OCI-LY3 (cell line): ENCODE results near the gene B4GALNT3.

Experiments used
- H2AFZ ChIP-seq: fragments of 200-600, 300-600 bp; shearing (Covaris generic); 2 replicates; pipeline ENCODE4 v1.6.0; 2014; ENCODE audit warnings: antibody characterized with exemption, low read depth, low read length
- H3K27ac ChIP-seq: fragments of 200-600, 300-600 bp; sonication (generic); 2 replicates; pipeline ENCODE4 v1.5.1; 2014; ENCODE audit warnings: mild to moderate bottlenecking, low read length, moderate library complexity, mixed read lengths
- H3K27me3 ChIP-seq: fragments of 200-600, 300-600 bp; sonication (generic); 2 replicates; pipeline ENCODE4 v1.6.1; 2014; ENCODE audit warnings: low read depth, low read length, mixed read lengths
- H3K36me3 ChIP-seq: fragments of 200-600, 300-600 bp; sonication (generic); replicated peaks from 2 replicates; pipeline ENCODE3; 2014; ENCODE audit warnings: low read depth, low read length, mixed read lengths
- H3K4me1 ChIP-seq: fragments of 300-600, 200-600 bp; sonication (generic); 2 replicates; pipeline ENCODE4 v1.6.1; 2014; ENCODE audit warnings: low read length, mixed read lengths
- H3K4me2 ChIP-seq: fragments of 200-600, 300-600 bp; sonication (generic); 2 replicates; pipeline ENCODE4 v1.6.1; 2014; ENCODE audit warnings: low read length, mixed read lengths
- H3K4me3 ChIP-seq: fragments of 300-600, 200-600 bp; sonication (generic); 2 replicates; pipeline ENCODE4 v1.5.1; 2014; ENCODE audit warnings: antibody characterized with exemption, mild to moderate bottlenecking, low read length, moderate library complexity
- H3K79me2 ChIP-seq: fragments of 300-600, 200-600 bp; shearing (Covaris generic); 2 replicates; pipeline ENCODE4 v1.6.1; 2014; ENCODE audit warnings: mild to moderate bottlenecking, low read length, mixed read lengths
- H3K9ac ChIP-seq: fragments of 300-600, 200-600 bp; shearing (Covaris generic); 2 replicates; pipeline ENCODE4 v1.6.0; 2014; ENCODE audit warnings: mild to moderate bottlenecking, low read length, moderate library complexity
- H3K9me3 ChIP-seq: fragments of 200-600, 300-600 bp; shearing (Covaris generic); 2 replicates; pipeline ENCODE4 v1.6.1; 2014; ENCODE audit warnings: low read length, mixed read lengths; ENCODE audit not compliant: insufficient read depth
- H4K20me1 ChIP-seq: fragments of 200-600, 300-600 bp; sonication (generic); 2 replicates; pipeline ENCODE4 v1.6.1; 2016; ENCODE audit warnings: low read length, mixed read lengths; ENCODE audit not compliant: insufficient read depth
- EZH2phosphoT487 ChIP-seq: fragments of 200-600 bp; shearing (Covaris generic); IDR thresholded peaks from 2 replicates; pipeline ENCODE4 v1.6.1; 2018; ENCODE audit warnings: antibody characterized with exemption, mixed run types, low read depth
- TF ChIP-seq, protein P1 (sequence below): fragments of 200-600, 300-600 bp; sonication (generic); IDR thresholded peaks from 2 replicates; pipeline ENCODE4 v1.5.1; 2014; ENCODE audit warnings: antibody characterized with exemption, low read length, low read depth

B4GALNT3 gene

DNA sequence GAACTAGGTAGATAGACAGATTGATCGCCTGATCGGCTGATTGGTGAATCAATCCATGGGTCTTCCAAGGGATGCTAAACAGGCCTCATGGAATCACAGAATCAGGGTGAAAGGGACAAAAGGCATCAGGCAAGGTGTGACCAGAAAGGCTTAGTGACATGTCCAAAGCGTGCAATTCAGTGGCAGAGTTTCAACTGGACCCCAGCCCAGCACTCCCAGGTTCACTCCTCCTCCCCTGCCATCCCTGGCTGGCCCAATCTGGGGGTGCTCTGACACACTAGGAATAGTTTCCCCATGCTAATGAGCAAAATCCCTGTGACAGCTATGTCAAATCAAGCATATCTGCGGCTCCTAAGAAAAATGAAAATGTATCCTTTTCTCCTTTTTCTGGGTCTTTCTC is 153.1 kb downstream of the B4GALNT3 start:
- TF ChIP-seq, protein P1, sequence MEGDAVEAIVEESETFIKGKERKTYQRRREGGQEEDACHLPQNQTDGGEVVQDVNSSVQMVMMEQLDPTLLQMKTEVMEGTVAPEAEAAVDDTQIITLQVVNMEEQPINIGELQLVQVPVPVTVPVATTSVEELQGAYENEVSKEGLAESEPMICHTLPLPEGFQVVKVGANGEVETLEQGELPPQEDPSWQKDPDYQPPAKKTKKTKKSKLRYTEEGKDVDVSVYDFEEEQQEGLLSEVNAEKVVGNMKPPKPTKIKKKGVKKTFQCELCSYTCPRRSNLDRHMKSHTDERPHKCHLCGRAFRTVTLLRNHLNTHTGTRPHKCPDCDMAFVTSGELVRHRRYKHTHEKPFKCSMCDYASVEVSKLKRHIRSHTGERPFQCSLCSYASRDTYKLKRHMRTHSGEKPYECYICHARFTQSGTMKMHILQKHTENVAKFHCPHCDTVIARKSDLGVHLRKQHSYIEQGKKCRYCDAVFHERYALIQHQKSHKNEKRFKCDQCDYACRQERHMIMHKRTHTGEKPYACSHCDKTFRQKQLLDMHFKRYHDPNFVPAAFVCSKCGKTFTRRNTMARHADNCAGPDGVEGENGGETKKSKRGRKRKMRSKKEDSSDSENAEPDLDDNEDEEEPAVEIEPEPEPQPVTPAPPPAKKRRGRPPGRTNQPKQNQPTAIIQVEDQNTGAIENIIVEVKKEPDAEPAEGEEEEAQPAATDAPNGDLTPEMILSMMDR, result no peak
- no peak for TF ChIP-seq EZH2phosphoT487
- Histone ChIP-seq H3K4me2 (no peak overlapping the region), H3K9me3 (no peaks in the 10 kb centered on the region), H2AFZ (no peak overlapping the region), H3K27ac (no peak overlapping the region), H3K4me1 (peaks cover 15% of the 10 kb centered on the region), H3K9ac (no peak overlapping the region), H3K36me3 (no peaks in the 10 kb centered on the region), H3K4me3 (no peak overlapping the region), H3K79me2 (no peaks in the 10 kb centered on the region), H3K27me3 (no peaks in the 10 kb centered on the region), H4K20me1 (no peaks in the 10 kb centered on the region)
